ENCODE measurements around the gene EID2.

The EID2 gene

DNA sequence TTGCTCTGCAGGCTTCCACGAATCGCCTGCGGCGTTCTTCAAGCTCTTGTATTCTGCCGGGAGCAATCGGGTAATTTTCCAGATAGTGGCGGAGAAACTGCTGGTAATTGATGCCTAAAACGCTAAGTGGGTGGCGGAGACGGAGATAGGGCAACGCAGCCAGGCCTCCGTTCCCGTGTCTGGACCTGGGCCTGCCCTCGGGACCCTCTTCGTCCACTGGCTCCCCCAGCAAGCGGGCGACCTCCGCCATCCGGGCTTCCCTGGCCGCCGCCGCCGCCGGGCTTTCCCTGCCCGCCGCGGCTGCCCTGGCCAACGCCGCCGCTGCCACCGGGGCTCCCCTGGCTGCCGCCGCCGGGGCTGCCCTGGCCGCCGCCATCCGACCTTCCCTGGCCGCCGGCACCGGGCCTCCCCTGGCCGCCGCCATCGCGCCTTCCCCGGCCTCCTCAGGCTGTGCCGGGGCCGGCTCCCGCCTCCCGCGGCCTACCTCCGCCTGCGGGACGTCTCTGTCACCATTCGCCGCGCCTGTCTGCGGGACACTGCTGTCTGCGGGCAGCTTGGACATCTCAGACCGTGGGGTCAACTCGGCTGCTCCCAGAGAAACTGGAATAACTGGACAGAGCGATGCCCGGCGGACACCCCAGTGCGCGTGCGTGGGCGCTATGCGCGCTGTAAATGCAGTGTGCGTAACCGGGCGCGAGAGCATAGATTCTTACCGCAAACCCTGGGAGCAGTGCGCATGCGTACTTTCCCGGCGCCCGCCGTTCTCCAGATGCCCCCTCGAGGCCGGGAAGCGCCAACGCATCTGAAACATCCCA lies at the start of gene EID2:
Gene EID2 (minus strand): TSS at position 644 of the 815 bp plus-strand sequence. CDS start 82 bp downstream, at position 562.
- peak; percentile 96 for DNase-seq (ENCODE audit: low spot score)

GRCh38 chr19:39588066-39588465 lies 48.1 kb upstream of the EID2 start:
- DNase-seq (ENCODE audit: low spot score): no peak

GRCh38 chr19:39587496-39587895 lies 47.5 kb upstream of the EID2 start:
- DNase-seq (ENCODE audit: low spot score): no peak

DNA sequence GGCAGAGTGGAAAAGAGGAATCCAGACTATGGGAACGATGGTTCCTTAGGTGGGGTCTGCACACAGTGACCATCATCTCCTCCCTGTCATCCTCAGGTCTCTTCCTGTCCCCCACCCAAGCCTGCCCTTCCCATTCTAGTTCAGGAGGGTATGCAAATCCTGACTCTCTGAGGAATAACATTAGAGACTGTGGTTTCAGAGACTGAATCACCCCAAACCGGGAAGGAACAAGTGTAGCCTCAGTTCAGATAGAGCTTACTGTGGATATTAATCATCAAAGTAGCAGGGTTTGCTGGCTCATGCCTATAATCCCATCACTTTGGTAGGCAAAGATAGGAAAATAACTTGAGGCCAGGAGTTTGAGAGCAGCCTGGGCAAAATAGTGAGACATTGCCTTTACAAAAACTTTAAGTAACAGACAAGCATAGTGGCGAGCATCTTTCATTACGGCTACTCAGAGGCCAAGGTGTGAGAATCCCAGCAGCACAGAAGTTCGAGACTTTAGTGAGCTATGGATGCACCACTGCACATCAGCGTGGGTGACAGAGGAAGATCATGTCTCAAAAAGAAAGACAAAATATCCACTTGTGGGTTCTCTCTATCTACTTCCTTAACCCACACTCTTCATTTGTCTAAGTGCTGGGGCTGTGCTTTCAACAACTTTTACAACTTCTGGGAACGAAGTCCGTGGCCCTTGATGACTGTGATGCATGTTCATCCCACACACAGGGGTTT lies 43.1 kb upstream of the EID2 start:
- peak; percentile 9 for DNase-seq (ENCODE audit: low spot score)

- DNase-seq (ENCODE audit: low spot score): no peak
Measured at GRCh38 chr19:39582442-39582841, 42.5 kb upstream of the EID2 start.

DNA sequence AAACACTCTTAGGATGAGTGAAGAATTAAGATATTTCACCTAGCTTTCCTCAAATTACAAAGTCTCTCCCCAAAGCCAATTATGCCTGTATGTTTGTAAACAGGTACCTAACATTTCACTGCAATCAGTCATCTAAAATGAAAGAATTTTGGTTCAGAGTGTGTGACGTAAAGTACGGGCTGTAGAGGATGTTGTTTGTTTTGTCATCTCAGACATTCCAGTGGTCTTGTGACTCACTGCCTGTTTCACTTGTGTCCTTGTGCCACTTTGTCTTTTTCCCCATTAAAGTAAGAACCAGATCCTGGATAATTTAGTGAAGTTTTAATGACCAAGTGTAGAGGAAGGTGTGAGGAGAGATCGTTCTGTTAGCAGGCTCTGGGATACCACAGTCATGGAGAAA lies 28.6 kb upstream of the EID2 start:
- DNase-seq (ENCODE audit: low spot score): peak; percentile 68

DNA sequence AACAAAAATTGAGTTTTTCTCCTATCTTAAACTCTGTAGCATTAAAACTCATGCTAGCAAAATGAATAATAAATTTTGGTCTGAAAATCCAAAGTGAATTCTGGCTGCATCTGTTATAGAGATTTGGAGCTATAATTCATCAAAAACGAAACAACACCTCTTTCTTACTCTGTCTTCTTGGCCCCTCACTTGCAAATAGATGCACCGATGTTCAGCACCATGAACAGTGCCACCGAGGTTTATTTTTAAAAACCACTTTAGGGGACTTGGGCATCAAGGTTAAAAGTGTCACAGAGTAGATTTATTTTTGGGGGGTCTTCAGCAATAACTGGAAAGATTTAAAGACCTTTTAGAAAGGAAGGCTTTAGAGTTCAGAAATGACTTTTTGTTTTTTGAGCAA lies 26.1 kb upstream of the EID2 start:
- no peak for DNase-seq (ENCODE audit: low spot score)

GRCh38 chr19:39563408-39563807 lies 23.4 kb upstream of the EID2 start:
- DNase-seq (ENCODE audit: low spot score): peak; percentile 92

GRCh38 chr19:39558624-39559117 lies 18.7 kb upstream of the EID2 start:
- DNase-seq (ENCODE audit: low spot score): no peak

DNA sequence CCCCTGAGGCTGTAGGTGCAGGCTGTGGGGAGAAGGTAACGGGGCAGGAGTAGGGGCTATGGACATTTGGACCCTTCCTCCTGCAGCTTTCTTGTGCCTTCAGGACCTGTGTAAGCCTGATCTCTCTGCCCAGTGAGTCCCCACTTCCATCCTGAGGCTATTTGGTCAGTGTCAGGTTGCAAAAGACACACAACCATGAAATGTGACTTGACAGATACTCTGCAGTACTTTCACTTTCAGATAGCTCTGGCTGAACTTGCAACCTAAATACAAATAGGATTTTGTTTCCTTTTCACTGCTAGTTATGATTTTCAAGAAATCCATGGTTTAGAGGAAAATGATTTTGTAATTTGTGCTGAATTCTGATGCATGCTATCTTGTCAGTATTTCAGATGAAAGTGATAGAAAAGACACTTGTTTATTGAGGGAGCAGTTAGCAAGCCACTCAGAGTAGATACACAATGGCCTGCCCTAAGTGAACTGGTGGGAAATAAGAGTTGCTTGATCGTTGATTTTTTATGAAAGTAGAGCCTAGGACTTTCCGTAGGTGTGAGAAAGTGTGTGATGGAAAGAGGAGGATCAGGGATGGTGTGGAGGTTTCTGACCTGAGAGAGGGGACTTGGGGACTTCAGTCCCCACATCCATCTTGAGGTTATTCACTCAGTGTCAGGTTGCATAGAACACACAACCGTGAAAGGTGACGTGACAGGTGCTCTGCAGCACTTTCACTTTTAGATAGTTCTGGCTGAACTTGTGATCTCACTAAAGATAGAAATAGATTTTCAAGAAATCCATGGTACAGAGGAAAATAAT lies 18.1 kb upstream of the EID2 start:
- DNase-seq (ENCODE audit: low spot score): peak; percentile 33

GRCh38 chr19:39555883-39556282 lies 15.9 kb upstream of the EID2 start:
- DNase-seq (ENCODE audit: low spot score): no peak

DNA sequence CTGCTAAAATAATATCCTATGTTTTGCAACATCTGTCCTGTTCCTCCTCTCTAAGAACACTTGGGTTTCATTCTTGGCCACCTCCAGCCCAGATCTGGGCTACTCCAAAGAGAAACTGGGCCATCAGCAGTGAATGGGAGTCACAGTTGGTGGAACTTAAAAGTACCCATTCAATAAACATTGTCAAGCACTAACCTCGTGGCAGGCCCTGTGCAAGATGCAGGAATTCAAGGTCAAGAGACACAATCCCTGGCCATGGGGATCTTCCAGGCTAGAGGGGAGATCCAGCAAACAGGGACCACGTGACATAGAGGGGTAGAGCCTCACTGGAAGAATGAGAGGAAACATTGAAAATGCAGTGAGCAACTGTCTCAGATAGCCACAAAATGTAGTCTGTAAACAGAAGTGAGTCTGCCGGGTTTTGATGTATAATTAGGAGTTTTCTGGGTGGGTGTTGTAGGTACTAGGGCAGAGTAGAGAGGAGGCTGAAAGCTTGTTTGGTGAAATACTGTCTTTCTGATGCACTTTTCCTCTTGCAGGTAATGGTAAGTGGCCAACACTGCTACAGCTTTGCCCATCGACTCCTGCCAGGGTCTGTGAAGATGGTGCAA lies 14.8 kb upstream of the EID2 start:
- no peak for DNase-seq (ENCODE audit: low spot score)

GRCh38 chr19:39553082-39553652 lies 13.2 kb upstream of the EID2 start:
- no peak for DNase-seq (ENCODE audit: low spot score)

- DNase-seq (ENCODE audit: low spot score): no peak
Measured at GRCh38 chr19:39550197-39550596, 10.2 kb upstream of the EID2 start.

DNA sequence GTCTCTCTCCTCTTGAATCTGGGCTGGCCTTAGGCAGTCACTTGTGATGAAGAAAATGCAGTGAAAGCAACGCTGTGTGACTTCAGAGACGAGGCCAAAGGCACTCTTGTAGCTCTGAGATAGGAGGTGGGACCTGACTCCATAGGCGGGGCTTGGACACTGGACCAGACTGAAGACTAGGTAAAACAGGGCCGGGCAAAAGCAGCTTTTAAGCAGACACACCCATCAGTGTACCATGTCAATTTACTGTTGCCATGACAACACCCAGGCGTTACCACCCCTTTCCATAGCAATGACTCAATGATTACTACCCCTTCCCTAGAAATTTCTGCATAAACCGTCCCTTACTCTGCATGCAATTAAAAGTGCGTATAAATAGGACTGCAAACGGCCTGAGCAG lies 6.6 kb upstream of the EID2 start:
- DNase-seq (ENCODE audit: low spot score): no peak

DNA sequence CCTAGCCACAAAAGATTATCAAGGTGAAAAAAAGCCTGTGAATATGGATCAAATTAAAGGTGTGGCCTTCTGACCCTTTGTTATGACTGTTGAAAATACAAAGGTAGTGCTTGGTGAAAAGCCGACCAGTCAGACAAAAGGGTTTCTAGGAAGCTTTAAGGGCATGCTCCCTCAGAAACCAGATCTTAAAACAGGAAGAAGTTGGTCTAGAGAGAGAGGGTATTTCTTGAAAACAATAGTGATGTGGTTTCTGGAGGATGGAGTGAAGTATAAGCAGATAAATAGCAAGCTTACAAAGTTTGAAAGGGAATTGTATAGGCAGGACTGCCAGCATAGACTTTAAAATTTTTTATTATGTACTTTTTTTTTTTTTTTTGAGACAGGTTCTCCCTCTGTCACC lies 5.0 kb upstream of the EID2 start:
- DNase-seq (ENCODE audit: low spot score): no peak

DNA sequence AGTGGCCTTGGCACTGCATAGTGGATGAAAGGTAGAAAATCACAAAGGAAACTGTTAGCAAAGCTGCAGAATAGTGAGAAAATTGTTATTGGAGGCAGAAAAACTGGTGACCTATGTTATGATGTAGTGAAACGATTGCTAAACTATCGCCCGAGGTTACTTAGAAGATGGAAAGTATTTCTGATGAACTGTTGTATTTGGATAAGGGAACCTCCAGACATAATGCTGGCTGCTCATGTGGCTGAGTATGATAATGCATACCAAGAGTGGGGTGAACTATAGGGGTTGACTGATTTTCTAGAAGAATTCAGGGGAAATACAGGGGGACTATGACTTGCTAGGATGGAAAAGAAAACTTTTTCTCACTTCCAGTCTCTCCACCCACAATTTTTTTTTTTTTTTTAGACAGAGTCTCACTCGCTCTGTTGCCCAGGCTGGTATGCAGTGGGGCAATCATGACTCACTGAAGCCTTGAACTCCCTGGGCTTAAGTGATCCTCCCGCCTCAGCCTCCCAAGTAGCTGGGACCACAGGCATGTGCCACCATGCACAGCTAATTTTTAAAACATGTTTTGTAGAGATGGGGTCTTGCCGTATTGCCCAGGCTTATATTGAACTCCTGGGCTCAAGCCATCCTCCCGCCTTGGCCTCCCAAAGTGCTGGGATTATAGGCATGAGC lies 4.4 kb upstream of the EID2 start:
- DNase-seq (ENCODE audit: low spot score): peak; percentile 64

GRCh38 chr19:39543477-39543857 lies 3.5 kb upstream of the EID2 start:
- peak; percentile 47 for DNase-seq (ENCODE audit: low spot score)

DNA sequence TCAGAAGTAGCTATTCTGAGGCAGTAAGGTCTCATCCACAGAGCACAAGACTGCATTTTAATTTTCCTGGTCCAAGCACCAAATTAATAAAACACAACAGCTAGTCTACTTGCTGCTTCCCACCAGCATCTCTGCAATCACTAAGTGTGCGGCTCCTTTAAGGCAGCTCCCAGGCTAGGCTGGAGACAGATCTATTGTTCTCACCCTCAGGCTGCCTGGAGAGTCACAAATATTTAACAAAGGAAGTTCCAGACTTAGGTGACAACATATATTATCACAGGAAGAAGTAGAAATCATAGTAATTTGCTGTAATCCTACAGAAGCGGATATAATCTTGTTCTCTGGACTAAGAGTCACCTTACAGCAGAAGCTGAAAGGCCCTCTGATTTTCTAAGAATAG lies 2.2 kb upstream of the EID2 start:
- no peak for DNase-seq (ENCODE audit: low spot score)

DNA sequence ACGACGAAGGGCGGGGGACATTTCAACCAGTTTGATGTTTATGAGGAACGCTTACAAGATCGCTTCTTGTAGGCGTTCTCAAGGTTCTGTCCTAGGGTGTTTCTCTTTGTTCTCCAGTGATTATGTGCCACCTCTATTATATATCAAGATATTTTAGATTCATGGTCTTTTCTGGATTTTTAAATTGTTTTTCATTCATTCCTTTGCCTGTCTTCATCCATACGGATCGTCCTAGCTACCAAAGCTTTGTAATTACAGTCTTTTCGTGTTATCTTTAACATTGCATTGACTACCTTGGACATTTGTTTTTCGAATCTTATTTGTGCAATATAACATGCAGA lies 342 bp upstream of the EID2 start:
- no peak for DNase-seq (ENCODE audit: low spot score)

DNA sequence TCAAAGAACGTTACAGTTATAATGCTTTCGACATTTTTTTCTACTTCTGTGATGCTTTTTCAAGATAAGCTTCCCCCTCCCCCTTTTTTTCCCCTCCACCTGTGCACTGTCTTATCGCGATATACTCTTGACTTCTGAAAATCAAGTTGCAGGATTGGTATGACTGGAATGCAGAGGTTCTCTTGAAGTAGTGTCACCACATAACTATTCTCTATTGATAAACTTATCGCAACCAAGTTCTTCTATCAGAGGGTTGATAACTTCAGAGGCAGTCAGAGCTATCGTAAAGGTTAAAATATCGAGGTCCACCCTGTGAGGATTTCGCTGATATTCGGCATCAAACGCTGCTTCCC lies 820 bp downstream of the EID2 start:
- DNase-seq (ENCODE audit: low spot score): peak; percentile 63
